ENCODE data around the gene LTF. TPM values are rescaled to one million over a fixed set of nuclear protein-coding genes. Genes with fewer than 3 reads are reported as not detected.
"Not testable (repeated sequence)": the region's sequence is repeated elsewhere in the genome, so short reads cannot be mapped to it uniquely, and the experiment has no call there.

Gene LTF
- total RNA-seq, 1 experiment from 2014 or later: 0.72 TPM

- peak; percentile 38 for DNase-seq (ENCODE audit: low read depth)
Measured at GRCh38 chr3:46395766-46396530, 68.8 kb downstream of the LTF start.

GRCh38 chr3:46395210-46395661 lies 69.5 kb downstream of the LTF start:
- DNase-seq (ENCODE audit: low read depth): no peak

DNA sequence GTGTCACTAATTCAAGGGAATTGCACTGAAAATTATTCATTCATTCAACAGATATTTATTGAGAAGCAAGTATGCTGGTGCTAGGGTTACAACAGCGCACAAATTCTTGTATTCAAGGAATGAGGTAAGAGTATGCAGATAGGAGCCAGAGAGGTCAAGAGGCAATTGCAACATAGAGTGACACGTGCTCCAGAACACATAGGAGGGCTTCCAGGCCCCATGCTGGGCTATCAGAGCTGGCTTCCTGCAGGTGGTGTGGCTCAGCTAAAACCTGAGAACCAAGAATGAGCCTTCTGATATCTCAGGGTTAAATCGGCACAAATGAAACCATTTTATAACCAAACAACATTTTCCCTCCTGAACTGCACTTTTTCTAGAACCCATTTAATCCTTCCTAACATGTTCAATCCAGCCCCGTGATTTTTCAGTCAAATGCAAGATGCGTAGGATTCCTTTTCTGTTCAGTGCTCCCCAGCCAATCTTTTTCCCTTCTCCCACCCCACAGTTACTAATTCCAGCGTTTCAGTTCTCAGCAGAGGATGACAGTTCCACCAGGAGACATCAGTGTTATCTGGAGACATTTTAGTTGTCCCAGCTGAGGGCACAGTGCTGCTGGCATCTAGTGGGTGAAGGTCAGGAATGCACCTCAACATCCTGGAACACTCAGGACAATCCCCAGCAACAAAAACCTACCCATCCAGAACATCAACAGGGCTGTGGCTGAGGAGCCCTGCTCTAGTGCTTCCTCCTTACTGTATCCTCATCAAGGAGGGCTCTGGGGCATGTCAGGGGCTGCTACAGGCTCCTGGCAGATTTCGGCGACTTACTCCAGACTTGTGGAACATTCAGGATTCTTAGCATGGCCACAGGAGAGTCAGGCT lies 70.9 kb downstream of the LTF start:
- DNase-seq (ENCODE audit: low read depth): no peak

DNA sequence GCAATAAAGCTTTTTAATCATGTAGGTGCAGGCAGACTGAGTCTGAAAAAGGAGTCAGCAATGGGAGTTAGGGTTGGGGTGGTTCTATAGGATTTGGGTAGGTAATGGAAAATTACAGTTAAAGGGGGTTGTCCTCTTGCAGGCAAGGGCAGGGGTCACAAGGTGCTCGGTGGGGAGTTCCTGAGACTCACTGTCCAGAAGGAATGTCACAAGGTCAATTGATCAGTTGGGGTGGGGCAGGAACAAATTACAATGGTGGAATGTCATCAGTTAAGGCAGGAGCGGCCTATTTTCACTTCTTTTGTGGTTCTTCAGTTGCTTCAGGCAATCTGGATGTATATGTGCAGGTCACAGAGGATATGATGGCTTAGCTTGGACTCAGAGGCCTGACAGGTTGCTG lies 71.7 kb downstream of the LTF start:
- no peak for DNase-seq (ENCODE audit: low read depth)

GRCh38 chr3:46391526-46391925 lies 73.2 kb downstream of the LTF start:
- DNase-seq (ENCODE audit: low read depth): not testable (repeated sequence)

DNA sequence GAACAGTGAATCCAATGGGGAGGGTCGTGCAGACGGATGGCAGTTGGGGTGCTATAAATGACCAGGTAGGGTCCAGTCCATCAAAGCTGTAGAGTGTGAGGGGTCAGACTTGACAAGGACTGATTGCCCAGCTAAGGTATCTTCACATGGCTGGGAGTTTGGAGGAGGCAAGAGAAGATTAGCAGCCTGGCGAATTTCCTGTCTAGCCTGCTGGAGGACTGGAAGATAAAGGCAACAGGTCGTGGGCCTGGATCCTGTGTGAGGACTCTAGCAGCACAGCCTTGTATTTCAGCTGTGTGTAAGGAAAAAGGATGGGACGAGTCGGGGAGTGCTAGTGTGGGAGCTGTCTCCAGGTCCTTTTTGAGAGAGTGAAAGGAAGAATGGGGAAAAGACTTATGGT lies 75.4 kb downstream of the LTF start:
- DNase-seq (ENCODE audit: low read depth): no peak

GRCh38 chr3:46388847-46389246 lies 75.9 kb downstream of the LTF start:
- not testable (repeated sequence) for DNase-seq (ENCODE audit: low read depth)

DNA sequence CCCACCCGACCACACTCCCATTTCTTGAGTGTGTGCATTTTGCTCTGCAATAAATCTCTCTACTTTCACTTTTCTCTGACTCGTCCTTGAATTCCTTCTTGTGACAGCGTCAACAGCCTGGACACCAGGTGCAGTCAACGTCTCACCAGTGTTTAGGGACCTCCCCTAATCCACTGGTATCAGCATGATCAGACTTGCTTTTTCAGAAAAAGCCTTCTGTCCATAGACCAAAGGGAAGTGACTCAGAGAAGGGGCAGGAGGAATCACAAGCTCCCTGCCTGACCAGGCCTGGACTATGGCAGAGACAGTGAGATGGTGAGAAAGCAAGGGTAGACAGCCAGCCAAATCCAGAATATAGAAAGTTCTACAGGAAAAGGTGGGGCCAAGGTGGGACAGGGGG lies 78.5 kb downstream of the LTF start:
- DNase-seq (ENCODE audit: low read depth): peak; percentile 92

Other genes starting within 250 kb of the LTF start
- gene CCR3, start 222.4 kb downstream of the LTF start, total RNA-seq (2014; rRNA removed; shearing (Covaris generic)): 0.10 TPM in 1 of 2 replicates, not detected in the other
- gene CCR2, start 110.8 kb downstream of the LTF start, total RNA-seq (2014; rRNA removed; shearing (Covaris generic)): not detected in 2 replicates
- not detected in 2 replicates for gene CCR5, start 94.0 kb downstream of the LTF start, total RNA-seq (2014; rRNA removed; shearing (Covaris generic))
- 2.8 and 6.1 TPM in 2 replicates for gene CCRL2, start 57.6 kb downstream of the LTF start, total RNA-seq (2014; rRNA removed; shearing (Covaris generic))
- gene RTP3, start 33.1 kb upstream of the LTF start, total RNA-seq (2014; rRNA removed; shearing (Covaris generic)): not detected in 2 replicates
- 0.12 and 0.59 TPM in 2 replicates for gene LRRC2, start 101.4 kb upstream of the LTF start, total RNA-seq (2014; rRNA removed; shearing (Covaris generic))
- not detected in 2 replicates for gene FAM240A, start 147.6 kb upstream of the LTF start, total RNA-seq (2014; rRNA removed; shearing (Covaris generic))
- gene ALS2CL, start 228.8 kb upstream of the LTF start, total RNA-seq (2014; rRNA removed; shearing (Covaris generic)): 0.59 and 1.2 TPM in 2 replicates
- gene TMIE, start 236.5 kb upstream of the LTF start, total RNA-seq (2014; rRNA removed; shearing (Covaris generic)): 0.10 TPM in 1 of 2 replicates, not detected in the other